NOMO-1 treated with dmso at 0.1 percent for 144 hours (cell line): Measurements from ENCODE around the gene ADAM12.

Experiments
- DNase-seq: peaks from one replicate; lab custom pipeline; 2025; ENCODE audit not compliant: unreplicated experiment; lab: John Stamatoyannopoulos, UW

The ADAM12 gene

GRCh38 chr10:126324826-126325225 lies 63.5 kb downstream of the ADAM12 start:
- DNase-seq, result no peak

- DNase-seq, result no peak
Observed at GRCh38 chr10:126321440-126321839, 66.8 kb downstream of the ADAM12 start.

GRCh38 chr10:126317751-126318150 lies 70.5 kb downstream of the ADAM12 start:
- DNase-seq, result no peak

- no peak for DNase-seq
Observed at GRCh38 chr10:126315494-126316177, 72.6 kb downstream of the ADAM12 start.

- DNase-seq, result no peak
Observed at GRCh38 chr10:126314863-126315493, 73.3 kb downstream of the ADAM12 start.

GRCh38 chr10:126312167-126312566 lies 76.1 kb downstream of the ADAM12 start:
- no peak for DNase-seq

- DNase-seq, result no peak
Observed at GRCh38 chr10:126309228-126309883, 78.9 kb downstream of the ADAM12 start.

GRCh38 chr10:126302826-126303665 lies 85.2 kb downstream of the ADAM12 start:
- no peak for DNase-seq

- no peak for DNase-seq
Observed at GRCh38 chr10:126302476-126302756, 85.9 kb downstream of the ADAM12 start.

GRCh38 chr10:126301701-126302475 lies 86.4 kb downstream of the ADAM12 start:
- DNase-seq, result no peak

GRCh38 chr10:126294451-126294850 lies 93.8 kb downstream of the ADAM12 start:
- DNase-seq, result no peak

- no peak for DNase-seq
Observed at GRCh38 chr10:126290232-126290631, 98.0 kb downstream of the ADAM12 start.

- DNase-seq, result no peak
Observed at GRCh38 chr10:126288547-126289493, 99.5 kb downstream of the ADAM12 start.

- no peak for DNase-seq
Observed at GRCh38 chr10:126286256-126286780, 102.0 kb downstream of the ADAM12 start.

- DNase-seq, result no peak
Observed at GRCh38 chr10:126283307-126283706, 105.0 kb downstream of the ADAM12 start.

- DNase-seq, result no peak
Observed at GRCh38 chr10:126278851-126279250, 109.4 kb downstream of the ADAM12 start.

- DNase-seq, result no peak
Observed at GRCh38 chr10:126277181-126277580, 111.1 kb downstream of the ADAM12 start.

- no peak for DNase-seq
Observed at GRCh38 chr10:126272526-126272925, 115.8 kb downstream of the ADAM12 start.

GRCh38 chr10:126270111-126270510 lies 118.2 kb downstream of the ADAM12 start:
- no peak for DNase-seq
